ENCODE measurements around the gene AFAP1L1.

DNA sequence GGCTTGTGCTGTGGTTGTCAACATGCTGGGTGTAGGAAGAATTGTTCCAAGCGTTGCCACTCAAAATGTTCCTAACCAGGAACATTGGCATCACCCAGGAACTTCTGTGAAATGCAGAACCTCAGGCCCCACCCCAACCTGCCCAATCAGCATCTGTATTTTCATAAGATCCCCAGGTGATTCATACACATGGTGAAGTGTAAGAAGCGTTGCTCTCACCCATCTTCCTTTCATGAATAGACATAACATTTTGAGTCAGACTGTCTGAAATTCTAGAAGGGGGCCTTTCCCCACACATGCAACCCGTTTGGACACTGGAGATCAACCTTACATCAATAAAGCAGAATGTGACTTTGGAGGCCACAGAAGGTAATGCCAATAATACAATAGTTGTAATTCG lies 9.3 kb upstream of the AFAP1L1 start:
- no peak for TF ChIP-seq EP300 (IDR thresholded peaks at IDR 0.05)
- TF ChIP-seq, protein P1, sequence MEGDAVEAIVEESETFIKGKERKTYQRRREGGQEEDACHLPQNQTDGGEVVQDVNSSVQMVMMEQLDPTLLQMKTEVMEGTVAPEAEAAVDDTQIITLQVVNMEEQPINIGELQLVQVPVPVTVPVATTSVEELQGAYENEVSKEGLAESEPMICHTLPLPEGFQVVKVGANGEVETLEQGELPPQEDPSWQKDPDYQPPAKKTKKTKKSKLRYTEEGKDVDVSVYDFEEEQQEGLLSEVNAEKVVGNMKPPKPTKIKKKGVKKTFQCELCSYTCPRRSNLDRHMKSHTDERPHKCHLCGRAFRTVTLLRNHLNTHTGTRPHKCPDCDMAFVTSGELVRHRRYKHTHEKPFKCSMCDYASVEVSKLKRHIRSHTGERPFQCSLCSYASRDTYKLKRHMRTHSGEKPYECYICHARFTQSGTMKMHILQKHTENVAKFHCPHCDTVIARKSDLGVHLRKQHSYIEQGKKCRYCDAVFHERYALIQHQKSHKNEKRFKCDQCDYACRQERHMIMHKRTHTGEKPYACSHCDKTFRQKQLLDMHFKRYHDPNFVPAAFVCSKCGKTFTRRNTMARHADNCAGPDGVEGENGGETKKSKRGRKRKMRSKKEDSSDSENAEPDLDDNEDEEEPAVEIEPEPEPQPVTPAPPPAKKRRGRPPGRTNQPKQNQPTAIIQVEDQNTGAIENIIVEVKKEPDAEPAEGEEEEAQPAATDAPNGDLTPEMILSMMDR (IDR thresholded peaks at IDR 0.05), result no peak
